ENCODE data around the gene PHF2.

DNA sequence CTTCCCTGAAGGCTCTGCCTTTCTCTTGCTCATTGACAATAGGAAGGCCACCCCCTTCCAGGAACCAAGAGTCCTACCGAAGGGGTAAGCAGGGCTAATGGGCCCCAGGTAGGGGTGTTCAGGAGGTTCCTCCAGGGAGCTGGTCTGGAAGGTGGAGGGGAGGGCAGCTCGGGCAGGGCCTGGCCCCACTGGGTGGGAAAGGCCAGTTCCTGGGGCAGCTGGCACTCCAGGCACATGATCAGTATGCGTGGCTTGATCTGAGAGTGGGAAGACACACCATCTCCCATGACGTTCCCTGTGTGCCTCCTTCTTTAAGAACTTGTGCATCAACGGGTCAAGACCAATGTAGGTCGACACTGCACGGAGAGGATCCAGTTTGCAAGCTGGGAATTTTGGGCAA lies 149.8 kb downstream of the PHF2 start:
- TF ChIP-seq, protein P1, sequence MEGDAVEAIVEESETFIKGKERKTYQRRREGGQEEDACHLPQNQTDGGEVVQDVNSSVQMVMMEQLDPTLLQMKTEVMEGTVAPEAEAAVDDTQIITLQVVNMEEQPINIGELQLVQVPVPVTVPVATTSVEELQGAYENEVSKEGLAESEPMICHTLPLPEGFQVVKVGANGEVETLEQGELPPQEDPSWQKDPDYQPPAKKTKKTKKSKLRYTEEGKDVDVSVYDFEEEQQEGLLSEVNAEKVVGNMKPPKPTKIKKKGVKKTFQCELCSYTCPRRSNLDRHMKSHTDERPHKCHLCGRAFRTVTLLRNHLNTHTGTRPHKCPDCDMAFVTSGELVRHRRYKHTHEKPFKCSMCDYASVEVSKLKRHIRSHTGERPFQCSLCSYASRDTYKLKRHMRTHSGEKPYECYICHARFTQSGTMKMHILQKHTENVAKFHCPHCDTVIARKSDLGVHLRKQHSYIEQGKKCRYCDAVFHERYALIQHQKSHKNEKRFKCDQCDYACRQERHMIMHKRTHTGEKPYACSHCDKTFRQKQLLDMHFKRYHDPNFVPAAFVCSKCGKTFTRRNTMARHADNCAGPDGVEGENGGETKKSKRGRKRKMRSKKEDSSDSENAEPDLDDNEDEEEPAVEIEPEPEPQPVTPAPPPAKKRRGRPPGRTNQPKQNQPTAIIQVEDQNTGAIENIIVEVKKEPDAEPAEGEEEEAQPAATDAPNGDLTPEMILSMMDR (IDR thresholded peaks at IDR 0.05) = no peak
- TF ChIP-seq POLR2A (IDR thresholded peaks at IDR 0.05) (no peak), POLR2AphosphoS5 (IDR thresholded peaks at IDR 0.05) (no peak)
